H9 (cell line): ENCODE data around the gene TSPAN32. TPM values are rescaled to one million over a fixed set of nuclear protein-coding genes. Genes with fewer than 3 reads are reported as not detected.
A peak's percentile ranks its signal among the peaks of the same experiment; 100 is the strongest.

Experiments used
- DNase-seq: peaks from one replicate; pipeline ENCODE4 v3.0.0-alpha.2; 2017
- H2AFZ ChIP-seq: one replicate; pipeline ENCODE4 v1.6.1; 2013; ENCODE audit warnings: mild to moderate bottlenecking, low read length, control low read depth, moderate library complexity
- H2AK5ac ChIP-seq: 2 replicates; pipeline ENCODE4 v1.6.1; 2013; ENCODE audit warnings: low read length, control low read depth, mixed read lengths; ENCODE audit not compliant: insufficient read length
- H2BK120ac ChIP-seq: one replicate; pipeline ENCODE4 v1.6.1; 2013; ENCODE audit warnings: low read depth, mild to moderate bottlenecking, low read length, control low read depth, inconsistent platforms; ENCODE audit not compliant: poor library complexity, severe bottlenecking
- H2BK12ac ChIP-seq: 2 replicates; pipeline ENCODE4 v1.6.1; 2013; ENCODE audit warnings: low read length, control low read depth, mixed read lengths, low read depth; ENCODE audit not compliant: insufficient read length
- H2BK15ac ChIP-seq: 2 replicates; pipeline ENCODE4 v1.6.1; 2013; ENCODE audit warnings: low read depth, low read length, control low read depth
- H2BK20ac ChIP-seq: one replicate; pipeline ENCODE4 v1.6.1; 2013; ENCODE audit warnings: low read depth, mild to moderate bottlenecking, low read length, control low read depth, inconsistent platforms; ENCODE audit not compliant: poor library complexity, severe bottlenecking
- H2BK5ac ChIP-seq: 2 replicates; pipeline ENCODE4 v1.6.1; 2013; ENCODE audit warnings: low read length, control low read depth, mixed read lengths; ENCODE audit not compliant: insufficient read length
- H3K14ac ChIP-seq: 2 replicates; pipeline ENCODE4 v1.6.1; 2013; ENCODE audit warnings: low read length, control low read depth; ENCODE audit not compliant: insufficient read depth
- H3K18ac ChIP-seq: 2 replicates; pipeline ENCODE4 v1.6.1; 2013; ENCODE audit warnings: low read depth, mild to moderate bottlenecking, mixed read lengths, low read length, control low read depth; ENCODE audit not compliant: insufficient read length
- H3K23ac ChIP-seq: 2 replicates; pipeline ENCODE4 v1.6.1; 2013; ENCODE audit warnings: low read length, control low read depth, mixed read lengths, low read depth; ENCODE audit not compliant: insufficient read length
- H3K23me2 ChIP-seq: 2 replicates; pipeline ENCODE4 v1.6.1; 2013; ENCODE audit warnings: low read depth, mild to moderate bottlenecking, mixed read lengths, low read length, control low read depth; ENCODE audit not compliant: insufficient read length, poor library complexity, severe bottlenecking
- H3K27ac ChIP-seq: 2 replicates; pipeline ENCODE4 v1.5.1; 2013; ENCODE audit warnings: low read length, control low read depth, mixed read lengths, low read depth; ENCODE audit not compliant: insufficient read length
- H3K27me3 ChIP-seq: 2 replicates; pipeline ENCODE4 v1.6.1; 2013; ENCODE audit warnings: low read length, control low read depth, inconsistent platforms; ENCODE audit not compliant: insufficient read depth
- H3K4ac ChIP-seq: 2 replicates; pipeline ENCODE4 v1.6.1; 2013; ENCODE audit warnings: low read depth, mild to moderate bottlenecking, control low read depth, inconsistent platforms, low read length, moderate library complexity
- H3K4me1 ChIP-seq: 2 replicates; pipeline ENCODE4 v1.6.1; 2013; ENCODE audit warnings: low read length, control low read depth, inconsistent platforms; ENCODE audit not compliant: insufficient read depth
- H3K4me2 ChIP-seq: 2 replicates; pipeline ENCODE4 v1.6.1; 2013; ENCODE audit warnings: low read length, control low read depth, mixed read lengths; ENCODE audit not compliant: insufficient read length, insufficient read depth
- H3K56ac ChIP-seq: 2 replicates; pipeline ENCODE4 v1.6.1; 2013; ENCODE audit warnings: low read depth, mild to moderate bottlenecking, mixed read lengths, low read length, control low read depth; ENCODE audit not compliant: insufficient read length
- H3K79me1 ChIP-seq: 2 replicates; pipeline ENCODE4 v1.6.1; 2013; ENCODE audit warnings: low read depth, mild to moderate bottlenecking, moderate library complexity, low read length, control low read depth, inconsistent platforms; ENCODE audit not compliant: insufficient read depth, poor library complexity, severe bottlenecking
- H3K79me2 ChIP-seq: 2 replicates; pipeline ENCODE4 v1.6.1; 2013; ENCODE audit warnings: low read length, control low read depth, inconsistent platforms; ENCODE audit not compliant: insufficient read depth
- H3K9ac ChIP-seq: 2 replicates; pipeline ENCODE4 v1.6.1; 2013; ENCODE audit warnings: low read length, control low read depth, mixed read lengths; ENCODE audit not compliant: insufficient read length; ENCODE audit errors: extremely low read depth
- H3K9me3 ChIP-seq: one replicate; pipeline ENCODE4 v1.6.1; 2013; ENCODE audit warnings: low read depth, low read length, inconsistent platforms; ENCODE audit not compliant: control insufficient read depth
- H3T11ph ChIP-seq: one replicate; pipeline ENCODE4 v1.6.1; 2013; ENCODE audit warnings: mild to moderate bottlenecking, low read length, control low read depth, inconsistent platforms
- H4K20me1 ChIP-seq: one replicate; pipeline ENCODE4 v1.6.1; 2013; ENCODE audit not compliant: control insufficient read depth, insufficient read length, insufficient read depth
- H4K5ac ChIP-seq: 2 replicates; pipeline ENCODE4 v1.6.1; 2013; ENCODE audit warnings: low read depth, mild to moderate bottlenecking, mixed read lengths, low read length, control low read depth; ENCODE audit not compliant: insufficient read length
- H4K8ac ChIP-seq: replicated peaks from 2 replicates; pipeline ENCODE4 v1.6.1; 2013; ENCODE audit warnings: low read length, control low read depth, mixed read lengths, low read depth; ENCODE audit not compliant: insufficient read length
- H4K91ac ChIP-seq: 2 replicates; pipeline ENCODE4 v1.6.1; 2013; ENCODE audit warnings: low read depth, mild to moderate bottlenecking, moderate library complexity, mixed read lengths, low read length, control low read depth; ENCODE audit not compliant: insufficient read length
- H3K27ac Mint-ChIP-seq, 3 experiments: 2 replicates in 2 of 3; 3 replicates in 1 of 3; pipeline ENCODE4 v1.8.0; 2020 to 2021; ENCODE audit warnings: mixed read lengths in 3 of 3, mild to moderate bottlenecking in 1 of 3, moderate library complexity in 1 of 3
- H3K27me3 Mint-ChIP-seq: 2 replicates; pipeline ENCODE4 v1.8.0; 2021; ENCODE audit warnings: low read depth, mild to moderate bottlenecking, moderate library complexity, mixed read lengths
- H3K36me3 Mint-ChIP-seq, 3 experiments: 2 replicates in 2 of 3; 3 replicates in 1 of 3; pipeline ENCODE4 v1.8.0; 2020 to 2021; ENCODE audit warnings: low read depth in 3 of 3, mixed read lengths in 3 of 3; ENCODE audit not compliant: insufficient read depth in 1 of 3
- H3K4me1 Mint-ChIP-seq, 2 experiments: 2 replicates each; pipeline ENCODE4 v1.8.0; 2020; ENCODE audit warnings: mixed read lengths in 2 of 2
- H3K4me3 Mint-ChIP-seq, 2 experiments: 2 replicates in 1 of 2; 3 replicates in 1 of 2; pipeline ENCODE4 v1.8.0; 2020 to 2021; ENCODE audit warnings: mild to moderate bottlenecking in 2 of 2, mixed read lengths in 2 of 2, moderate library complexity in 1 of 2
- H3K9me3 Mint-ChIP-seq, 2 experiments: 2 replicates in 1 of 2; 3 replicates in 1 of 2; pipeline ENCODE4 v1.8.0; 2020; ENCODE audit warnings: mild to moderate bottlenecking in 2 of 2, mixed read lengths in 2 of 2, moderate library complexity in 1 of 2
- CTCF ChIP-seq: fragments of 200-600 bp; sonication (generic); conservative IDR thresholded peaks from 3 replicates; pipeline ENCODE4 v1.8.0; 2021; ENCODE audit warnings: antibody characterized with exemption, mild to moderate bottlenecking
- WGBS: extraction: QIAGEN DNeasy Blood & Tissue Kit; methylation state at CpG from one replicate; pipeline ENCODE4 v1.1.7; 2013; ENCODE audit warnings: missing lambda C conversion rate, low lambda C conversion rate, mixed read lengths; ENCODE audit not compliant: insufficient read length; ENCODE audit errors: extremely low coverage; 5-methylcytosine and 5-hydroxymethylcytosine counted together
- total RNA-seq: library from RNA; stranded (reverse); gene quantifications from 2 replicates; pipeline ENCODE4 v1.2.1, GENCODE V29; 2021

The TSPAN32 gene
- total RNA-seq, 1 experiment from 2014 or later: not detected

GRCh38 chr11:2296913-2297622 is 4.7 kb upstream of the TSPAN32 start:
- H3K27me3 Mint-ChIP-seq: peaks cover 48% of the 10 kb centered on the region
- Histone ChIP-seq H3T11ph (no peak overlapping the region), H3K56ac (no peak overlapping the region), H2AFZ (no peak overlapping the region), H3K9ac (no peak overlapping the region), H2BK5ac (no peak overlapping the region), H3K4me2 (no peak overlapping the region), H4K5ac (no peak overlapping the region), H4K8ac (no peak overlapping the region), H2BK120ac (no peak overlapping the region), H3K79me1 (no peaks in the 10 kb centered on the region), H4K20me1 (no peaks in the 10 kb centered on the region), H3K23me2 (no peaks in the 10 kb centered on the region), H3K14ac (no peak overlapping the region; the same call in 1 of the 2 replicates), H2BK15ac (no peak overlapping the region), H3K4me1 (no peaks in the 10 kb centered on the region), H3K79me2 (no peaks in the 10 kb centered on the region), H3K23ac (no peak overlapping the region), H2BK20ac (no peak overlapping the region), H2BK12ac (no peak overlapping the region), H3K27ac (no peak overlapping the region), H4K91ac (no peak overlapping the region), H3K4ac (no peak overlapping the region), H3K27me3 (no peaks in the 10 kb centered on the region; the same call in 1 of the 2 replicates), H3K9me3 (no peaks in the 10 kb centered on the region), H2AK5ac (no peak overlapping the region), H3K18ac (no peak overlapping the region)
- no peaks in the 10 kb centered on the region for H3K4me1 Mint-ChIP-seq
- no CpG with 5 or more reads among the region's 13 CpGs for WGBS
- H3K36me3 Mint-ChIP-seq: no peaks in the 10 kb centered on the region
- H3K4me3 Mint-ChIP-seq: no peak overlapping the region
- TF ChIP-seq CTCF: no peak
- H3K27ac Mint-ChIP-seq: no peak overlapping the region
- DNase-seq: peak; percentile 14
- H3K9me3 Mint-ChIP-seq: no peaks in the 10 kb centered on the region; a peak in 1 of 5 replicates
